HUES48 (cell line): ENCODE measurements around the gene SYT13.

Experiments
- H3K27ac ChIP-seq: one replicate; pipeline ENCODE4 v1.7.0; 2013; ENCODE audit warnings: low read depth, low read length, inconsistent platforms
- H3K27me3 ChIP-seq: 2 replicates; pipeline ENCODE4 v1.6.1; 2013; ENCODE audit warnings: mild to moderate bottlenecking, low read length; ENCODE audit not compliant: control insufficient read depth, insufficient read depth
- H3K36me3 ChIP-seq: 2 replicates; pipeline ENCODE4 v1.6.1; 2013; ENCODE audit warnings: low read length; ENCODE audit not compliant: control insufficient read depth, insufficient read depth
- H3K4me1 ChIP-seq: 2 replicates; pipeline ENCODE4 v1.6.1; 2013; ENCODE audit warnings: mild to moderate bottlenecking, low read length; ENCODE audit not compliant: control insufficient read depth, insufficient read depth
- H3K4me3 ChIP-seq: 2 replicates; pipeline ENCODE4 v1.5.1; 2013; ENCODE audit warnings: mild to moderate bottlenecking, low read depth, low read length
- H3K9ac ChIP-seq: 2 replicates; pipeline ENCODE4 v1.6.1; 2013; ENCODE audit warnings: mild to moderate bottlenecking, low read depth, low read length, moderate library complexity
- H3K9me3 ChIP-seq: 2 replicates; pipeline ENCODE4 v1.6.1; 2013; ENCODE audit warnings: low read length; ENCODE audit not compliant: control insufficient read depth, insufficient read depth

The SYT13 gene

DNA sequence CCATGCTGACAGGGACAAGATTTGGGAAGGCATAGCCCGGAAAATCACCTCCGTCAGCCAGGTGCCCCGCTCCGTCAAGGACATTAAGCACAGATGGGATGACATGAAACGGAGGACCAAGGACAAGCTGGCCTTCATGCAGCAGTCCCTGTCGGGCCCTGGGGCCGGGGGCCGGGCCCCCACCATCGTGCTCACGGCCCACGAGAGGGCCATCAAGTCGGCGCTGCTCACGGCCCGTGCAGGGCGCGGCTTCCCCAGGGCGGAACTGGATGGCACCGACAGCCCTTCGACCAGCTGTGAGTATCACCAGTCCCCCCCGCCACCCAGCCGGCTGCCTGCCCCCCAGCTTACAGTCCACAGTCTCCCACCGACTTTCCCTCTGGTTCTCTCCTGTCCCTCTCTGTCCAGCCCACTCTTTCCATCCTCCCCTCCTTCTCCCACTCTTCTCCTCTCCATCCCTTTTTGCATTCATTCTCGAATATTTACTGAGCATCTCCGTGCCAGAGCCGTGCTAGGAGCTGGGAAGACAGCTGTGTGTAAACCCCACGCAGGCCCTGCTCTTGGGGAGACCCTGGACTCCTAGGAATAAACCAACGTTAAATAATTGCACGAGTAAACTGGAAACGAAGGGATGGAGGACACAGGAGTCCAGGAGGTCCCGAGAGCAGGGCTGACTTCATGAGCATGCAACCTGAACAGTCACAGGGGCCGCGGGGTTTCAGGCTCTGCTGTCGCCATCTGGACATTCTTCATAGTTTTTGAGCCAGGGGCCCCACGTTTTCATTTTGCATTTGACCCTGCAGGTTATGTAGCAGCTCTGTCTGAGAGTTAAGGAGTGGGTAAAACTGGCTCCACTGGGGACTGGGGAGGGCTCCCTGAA, 76.9 kb downstream of the SYT13 start:
- Histone ChIP-seq H3K4me1 (peaks cover 12% of the 10 kb centered on the region), H3K36me3 (peaks cover 3% of the 10 kb centered on the region), H3K27ac (no peak overlapping the region), H3K4me3 (no peak overlapping the region), H3K27me3 (no peaks in the 10 kb centered on the region), H3K9ac (no peak overlapping the region), H3K9me3 (no peaks in the 10 kb centered on the region)

DNA sequence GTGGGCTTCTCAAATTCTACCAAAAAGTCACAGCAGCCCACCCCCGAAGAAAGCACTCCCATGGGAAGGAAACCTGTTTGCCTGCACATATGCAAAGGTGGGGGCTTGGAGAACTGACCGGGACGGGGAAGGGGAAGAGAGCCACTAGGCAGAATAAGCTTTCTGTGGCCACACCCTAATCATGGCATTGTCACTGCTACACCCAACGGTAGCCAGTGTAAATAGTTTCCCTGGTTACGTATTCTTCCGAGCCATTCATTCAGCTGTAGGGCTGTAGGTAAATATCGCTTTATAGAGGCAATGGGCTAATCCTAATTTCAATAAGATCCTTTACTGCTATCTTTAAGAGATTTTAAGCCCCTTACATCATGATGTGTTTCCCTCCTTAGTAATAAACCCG, 78.0 kb downstream of the SYT13 start:
- H3K9me3 ChIP-seq, result no peaks in the 10 kb centered on the region
- no peak overlapping the region for H3K27ac ChIP-seq
- H3K4me3 ChIP-seq, result no peak overlapping the region
- no peaks in the 10 kb centered on the region for H3K27me3 ChIP-seq
- peaks cover 3% of the 10 kb centered on the region for H3K36me3 ChIP-seq
- H3K4me1 ChIP-seq, result peaks cover 12% of the 10 kb centered on the region
- no peak overlapping the region for H3K9ac ChIP-seq

DNA sequence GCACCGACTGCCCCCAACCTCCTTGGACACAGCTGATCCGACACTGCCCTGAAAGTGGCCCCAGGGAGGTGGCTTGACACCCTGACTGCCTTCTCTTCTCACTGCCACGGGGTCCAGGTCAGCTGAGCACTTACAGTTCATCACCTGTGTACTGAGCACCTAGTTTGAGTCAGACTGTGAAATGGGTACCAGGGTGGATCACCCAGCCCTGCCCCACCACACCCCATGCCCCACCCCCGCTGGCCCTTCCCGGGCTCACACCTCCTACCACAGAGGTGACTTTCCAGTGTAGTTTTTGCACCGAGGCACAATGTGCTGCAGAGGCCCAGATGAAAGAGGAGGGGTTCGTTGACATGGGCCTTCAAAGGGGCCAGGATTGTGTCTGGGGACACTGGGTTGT, 80.2 kb downstream of the SYT13 start:
- Histone ChIP-seq H3K9ac (no peak overlapping the region), H3K4me1 (peaks cover 12% of the 10 kb centered on the region)

DNA sequence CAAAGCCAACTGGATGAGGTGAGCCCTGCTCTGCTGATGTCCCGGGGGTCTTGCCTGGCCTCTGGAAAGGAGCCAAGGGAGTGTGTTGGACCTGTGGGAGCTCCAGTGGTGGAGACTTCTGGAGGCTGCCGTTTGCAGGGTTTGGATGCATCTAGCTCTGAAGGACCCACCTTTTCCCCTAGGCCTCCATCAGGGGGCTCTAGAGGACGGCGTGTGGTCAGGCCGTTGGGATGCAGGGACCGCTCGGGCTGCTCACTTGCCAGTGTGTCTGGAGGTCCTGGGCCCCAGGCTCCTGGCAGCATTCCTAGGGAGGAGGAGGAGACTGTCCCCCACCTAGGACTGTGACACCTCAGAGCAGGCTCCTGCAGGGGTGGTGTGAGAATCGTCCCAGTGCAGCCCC, 81.4 kb downstream of the SYT13 start:
- H3K27me3 ChIP-seq, result no peaks in the 10 kb centered on the region
- H3K36me3 ChIP-seq, result peaks cover 3% of the 10 kb centered on the region; the same call in 1 of the 2 replicates
- H3K4me3 ChIP-seq, result no peak overlapping the region
- no peak overlapping the region for H3K9ac ChIP-seq
- H3K27ac ChIP-seq, result no peak overlapping the region
- peaks cover 4% of the 10 kb centered on the region for H3K4me1 ChIP-seq
- H3K9me3 ChIP-seq, result no peaks in the 10 kb centered on the region

More for the DNA sequence above, 80.2 kb downstream of the SYT13 start:
- no peak overlapping the region for H3K27ac ChIP-seq
- no peaks in the 10 kb centered on the region for H3K27me3 ChIP-seq
- H3K4me3 ChIP-seq, result no peak overlapping the region
- no peaks in the 10 kb centered on the region for H3K9me3 ChIP-seq
- peaks cover 3% of the 10 kb centered on the region; the same call in 1 of the 2 replicates for H3K36me3 ChIP-seq

DNA sequence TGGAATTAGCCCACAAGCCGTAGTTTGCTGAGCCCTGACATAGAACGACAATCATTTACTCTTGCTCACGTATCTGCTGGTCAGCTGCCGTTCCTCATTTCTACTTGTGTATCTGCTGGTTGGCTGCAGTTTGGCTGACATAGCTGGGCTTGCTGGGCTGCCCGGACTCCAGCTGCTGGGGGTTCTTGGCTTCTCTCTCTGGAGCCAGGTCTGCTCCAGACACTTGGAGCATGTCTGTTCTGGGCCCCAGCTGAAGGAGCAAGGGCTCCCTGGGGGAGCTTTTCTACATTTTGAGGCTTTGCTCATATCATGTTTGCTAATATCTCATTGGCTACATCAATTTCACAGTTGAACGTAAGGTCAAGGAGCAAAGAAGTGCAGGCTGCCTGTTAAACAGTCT, 92.4 kb downstream of the SYT13 start:
- no peak overlapping the region for H3K4me3 ChIP-seq
- H3K36me3 ChIP-seq, result no peaks in the 10 kb centered on the region
- no peak overlapping the region for H3K9ac ChIP-seq
- H3K27me3 ChIP-seq, result no peaks in the 10 kb centered on the region
- H3K27ac ChIP-seq, result no peak overlapping the region
- H3K4me1 ChIP-seq, result no peaks in the 10 kb centered on the region
- H3K9me3 ChIP-seq, result no peaks in the 10 kb centered on the region
